ENCODE data around the gene DLX1. TPM values are rescaled to one million over a fixed set of nuclear protein-coding genes. Genes with fewer than 3 reads are reported as not detected.
"Not testable (repeated sequence)": the region's sequence is repeated elsewhere in the genome, so short reads cannot be mapped to it uniquely, and the experiment has no call there.

Gene DLX1
- total RNA-seq, 1 donor = not detected

- DNase-seq (ENCODE audit: low read depth) = no peak
- TF ChIP-seq, protein P1, sequence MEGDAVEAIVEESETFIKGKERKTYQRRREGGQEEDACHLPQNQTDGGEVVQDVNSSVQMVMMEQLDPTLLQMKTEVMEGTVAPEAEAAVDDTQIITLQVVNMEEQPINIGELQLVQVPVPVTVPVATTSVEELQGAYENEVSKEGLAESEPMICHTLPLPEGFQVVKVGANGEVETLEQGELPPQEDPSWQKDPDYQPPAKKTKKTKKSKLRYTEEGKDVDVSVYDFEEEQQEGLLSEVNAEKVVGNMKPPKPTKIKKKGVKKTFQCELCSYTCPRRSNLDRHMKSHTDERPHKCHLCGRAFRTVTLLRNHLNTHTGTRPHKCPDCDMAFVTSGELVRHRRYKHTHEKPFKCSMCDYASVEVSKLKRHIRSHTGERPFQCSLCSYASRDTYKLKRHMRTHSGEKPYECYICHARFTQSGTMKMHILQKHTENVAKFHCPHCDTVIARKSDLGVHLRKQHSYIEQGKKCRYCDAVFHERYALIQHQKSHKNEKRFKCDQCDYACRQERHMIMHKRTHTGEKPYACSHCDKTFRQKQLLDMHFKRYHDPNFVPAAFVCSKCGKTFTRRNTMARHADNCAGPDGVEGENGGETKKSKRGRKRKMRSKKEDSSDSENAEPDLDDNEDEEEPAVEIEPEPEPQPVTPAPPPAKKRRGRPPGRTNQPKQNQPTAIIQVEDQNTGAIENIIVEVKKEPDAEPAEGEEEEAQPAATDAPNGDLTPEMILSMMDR (IDR thresholded peaks at IDR 0.05; ENCODE audit: insufficient read depth, low read depth, low read length) = no peak
- no peak overlapping the region for H3K4me3 ChIP-seq (ENCODE audit: low read depth, low read length)
Observed at GRCh38 chr2:172109988-172110811, 24.9 kb downstream of the DLX1 start.

DNA sequence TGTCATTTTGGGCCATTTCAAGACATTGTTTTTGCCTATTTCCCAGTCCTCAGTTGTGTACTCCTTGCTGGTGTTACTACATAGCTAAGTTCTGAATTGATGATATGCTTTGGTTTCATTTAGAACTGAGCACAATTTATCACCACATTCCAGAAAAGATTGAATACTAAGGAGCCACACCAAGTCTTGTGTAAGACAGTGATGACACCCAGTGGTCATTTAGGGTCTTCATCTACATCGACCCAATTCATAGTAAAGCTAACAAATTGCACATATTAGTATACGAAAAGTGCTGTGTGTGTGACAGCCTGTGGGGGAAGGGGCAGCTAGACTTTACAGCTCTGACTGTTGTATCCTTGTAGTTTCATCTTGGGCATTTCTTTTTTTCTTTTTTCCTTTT, 28.3 kb downstream of the DLX1 start:
- peak; percentile 61 for DNase-seq (ENCODE audit: low read depth)
- H3K4me3 ChIP-seq (ENCODE audit: low read depth, low read length) = no peak overlapping the region
- TF ChIP-seq, protein P1 (IDR thresholded peaks at IDR 0.05; ENCODE audit: insufficient read depth, low read depth, low read length) = peak; percentile 41

DNA sequence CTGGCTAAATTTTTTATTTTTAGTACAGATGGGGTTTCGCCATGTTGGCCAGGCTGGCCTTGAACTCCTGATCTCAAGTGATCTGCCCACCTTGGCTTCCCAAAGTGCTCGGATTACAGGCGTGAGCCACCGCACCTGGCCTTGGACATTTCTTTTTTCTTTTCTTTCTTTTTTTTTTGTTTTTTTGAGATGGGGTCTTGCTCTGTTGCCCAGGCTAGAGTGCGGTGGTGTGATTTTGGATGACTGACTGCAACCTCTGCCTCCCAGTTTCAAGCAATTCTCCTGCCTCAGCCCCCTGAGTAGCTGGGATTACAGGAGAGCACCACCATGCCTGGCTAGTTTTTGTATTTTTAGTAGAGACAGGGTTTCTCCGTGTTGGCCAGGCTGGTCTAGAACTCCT, 28.9 kb downstream of the DLX1 start:
- H3K4me3 ChIP-seq (ENCODE audit: low read depth, low read length); DNase-seq (ENCODE audit: low read depth): not testable (repeated sequence)

- TF ChIP-seq, protein P1 (IDR thresholded peaks at IDR 0.05; ENCODE audit: insufficient read depth, low read depth, low read length) = no peak
Observed at GRCh38 chr2:172114579-172114978, 29.3 kb downstream of the DLX1 start.

DNA sequence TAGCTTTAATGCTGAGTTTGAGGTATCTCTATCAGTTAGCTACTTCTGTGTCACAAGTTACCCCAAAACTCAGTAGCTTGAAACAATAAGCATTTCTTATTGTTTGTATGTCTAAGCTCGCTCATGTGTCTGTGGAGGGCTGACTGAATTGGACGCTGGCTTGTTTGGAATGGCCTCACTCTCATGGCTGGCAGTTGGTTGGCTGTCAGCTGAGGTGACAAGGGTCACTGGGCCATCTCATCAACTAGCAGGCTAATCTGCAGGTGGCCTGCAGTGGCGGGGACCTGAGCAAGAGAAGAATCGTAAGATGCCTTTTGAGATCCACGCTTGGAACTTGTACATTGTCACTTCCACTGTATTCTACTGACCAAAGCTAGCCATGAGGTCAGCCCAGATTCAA, 30.8 kb downstream of the DLX1 start:
- TF ChIP-seq, protein P1 (IDR thresholded peaks at IDR 0.05; ENCODE audit: insufficient read depth, low read depth, low read length) = no peak
- no peak for DNase-seq (ENCODE audit: low read depth)
- H3K4me3 ChIP-seq (ENCODE audit: low read depth, low read length) = no peak overlapping the region

More at GRCh38 chr2:172114579-172114978, 29.3 kb downstream of the DLX1 start:
- DNase-seq (ENCODE audit: low read depth) = no peak
- no peak overlapping the region for H3K4me3 ChIP-seq (ENCODE audit: low read depth, low read length)

- TF ChIP-seq, protein P1 (IDR thresholded peaks at IDR 0.05; ENCODE audit: insufficient read depth, low read depth, low read length) = no peak
- H3K4me3 ChIP-seq (ENCODE audit: low read depth, low read length) = no peak overlapping the region
- peak; percentile 52 for DNase-seq (ENCODE audit: low read depth)
Observed at GRCh38 chr2:172119089-172119488, 33.8 kb downstream of the DLX1 start.

- TF ChIP-seq, protein P1 (IDR thresholded peaks at IDR 0.05; ENCODE audit: insufficient read depth, low read depth, low read length) = no peak
- DNase-seq (ENCODE audit: low read depth) = no peak
- H3K4me3 ChIP-seq (ENCODE audit: low read depth, low read length) = no peak overlapping the region
Observed at GRCh38 chr2:172120118-172120517, 34.8 kb downstream of the DLX1 start.
